Measurements from ENCODE around the gene LAMB1.

GRCh38 chr7:108008240-108008639, 5.3 kb upstream of the LAMB1 start:
- no peak for TF ChIP-seq CTCF (IDR thresholded peaks at IDR 0.05; ENCODE audit: poor library complexity)
- TF ChIP-seq EZH2 (IDR thresholded peaks at IDR 0.05; ENCODE audit: borderline replicate concordance) = no peak
- no peak for TF ChIP-seq EZH2phosphoT487 (IDR thresholded peaks at IDR 0.05; ENCODE audit: low read depth, severe bottlenecking, unreplicated experiment)
